Measurements from ENCODE around the gene ADD3. TPM values are rescaled to one million over a fixed set of nuclear protein-coding genes. Genes with fewer than 3 reads are reported as not detected.

ADD3 gene
- total RNA-seq, 3 donors from 2014 or later (not counting 1 experiment from before 2014, with no cell fraction given), result 341 to 437 (median 344) TPM

DNA sequence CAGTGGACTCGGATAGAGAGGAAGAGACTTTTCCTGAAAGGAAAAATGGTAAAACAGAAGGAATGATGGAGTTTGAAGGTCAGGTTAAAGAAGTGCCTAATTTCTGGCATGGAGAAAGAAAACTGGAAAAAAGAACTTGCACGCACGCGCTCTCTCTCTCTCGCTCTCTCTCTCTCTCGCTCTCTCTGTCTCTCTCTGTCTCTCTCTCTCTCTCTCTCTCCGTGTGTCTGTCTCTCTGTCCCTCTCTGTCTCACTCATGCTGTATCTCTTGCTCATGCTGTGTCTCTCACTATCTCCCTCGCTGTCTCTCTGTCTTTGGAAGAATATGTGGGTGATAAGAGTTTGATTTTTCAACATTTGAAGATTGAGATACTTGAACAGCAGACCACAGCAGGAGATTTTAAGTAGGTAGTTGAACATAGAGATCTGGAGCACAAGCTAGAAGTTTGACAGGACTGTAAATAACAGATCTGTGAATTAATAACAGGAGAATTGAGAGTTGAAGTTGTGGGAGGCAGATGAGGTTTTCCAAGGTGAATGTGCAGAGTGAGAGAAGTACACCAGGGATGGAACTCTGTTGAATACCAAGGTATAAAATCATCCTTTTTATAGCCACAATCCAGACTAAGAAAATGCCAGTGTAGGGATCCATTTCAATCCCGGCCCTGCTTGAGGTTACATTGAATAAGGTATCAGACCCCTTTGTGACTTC lies 33.1 kb downstream of the ADD3 start:
- H3K4me1 ChIP-seq (ENCODE audit: control insufficient read depth, insufficient read depth, low read length), result peaks cover 1% of the 10 kb centered on the region
- ATAC-seq (peak in 1 of 3 donors; percentile 6), DNase-seq (no peak)
- intact Hi-C loops (cut with micrococcal nuclease), result loop anchor here (5.0 kb wide), 2 partner anchors 34 to 36 kb away; partner anchors contain the start of gene ADD3
- Mint-ChIP-seq H3K27me3 (ENCODE audit: low read depth in 2 of 2) (no peaks in the 10 kb centered on the region), H3K36me3 (no peaks in the 10 kb centered on the region), H3K4me3 (peak overlapping the region; percentile 48), H3K9me3 (no peaks in the 10 kb centered on the region), H3K4me1 (peaks cover 62 to 63% of the 10 kb centered on the region in 2 donors), H3K27ac (peak overlapping the region; percentile 81 to 86)
- H3K27me3 ChIP-seq (ENCODE audit: control insufficient read depth, insufficient read depth, low read length), result no peaks in the 10 kb centered on the region
- 97% methylated on average over 9 of the region's 9 CpGs for WGBS (ENCODE audit: insufficient coverage)
- TF ChIP-seq CTCF (IDR thresholded peaks at IDR 0.05), result no peak
- H3K4me3 ChIP-seq (ENCODE audit: low read length), result no peak overlapping the region
- no peaks in the 10 kb centered on the region for H3K36me3 ChIP-seq (ENCODE audit: control insufficient read depth, insufficient read depth, low read length)
- peak overlapping the region; percentile 22 for H3K27ac ChIP-seq (ENCODE audit: low read length)
- H3K9me3 ChIP-seq (ENCODE audit: control insufficient read depth, insufficient read depth, low read length), result no peaks in the 10 kb centered on the region

- no peaks in the 10 kb centered on the region for H3K9me3 ChIP-seq (ENCODE audit: control insufficient read depth, insufficient read depth, low read length)
- TF ChIP-seq CTCF (IDR thresholded peaks at IDR 0.05), result no peak
- peak overlapping the region; percentile 81 to 86 for H3K27ac Mint-ChIP-seq
- peaks cover 57 to 63% of the 10 kb centered on the region in 2 donors for H3K4me1 Mint-ChIP-seq
- no peaks in the 10 kb centered on the region for H3K36me3 ChIP-seq (ENCODE audit: control insufficient read depth, insufficient read depth, low read length)
- no peaks in the 10 kb centered on the region for H3K27me3 Mint-ChIP-seq (ENCODE audit: low read depth in 2 of 2)
- no peaks in the 10 kb centered on the region for H3K4me1 ChIP-seq (ENCODE audit: control insufficient read depth, insufficient read depth, low read length)
- H3K27me3 ChIP-seq (ENCODE audit: control insufficient read depth, insufficient read depth, low read length), result no peaks in the 10 kb centered on the region
- ATAC-seq (peak; percentile 74 to 81 (median 81)), DNase-seq (no peak)
- H3K27ac ChIP-seq (ENCODE audit: low read length), result peak overlapping the region; percentile 22
- peak overlapping the region; percentile 48 for H3K4me3 Mint-ChIP-seq
- H3K4me3 ChIP-seq (ENCODE audit: low read length), result no peak overlapping the region
- no peaks in the 10 kb centered on the region for H3K9me3 Mint-ChIP-seq
- 89% methylated on average over 1 of the region's 3 CpGs for WGBS (ENCODE audit: insufficient coverage)
- H3K36me3 Mint-ChIP-seq, result no peaks in the 10 kb centered on the region
- intact Hi-C loops (cut with micrococcal nuclease), result loop anchor here (5.0 kb wide), 2 partner anchors 34 to 36 kb away; partner anchors contain the start of gene ADD3
Observed at GRCh38 chr10:110041479-110041829, 33.7 kb downstream of the ADD3 start.

GRCh38 chr10:110042181-110042580 lies 34.4 kb downstream of the ADD3 start:
- peak overlapping the region; percentile 81 to 86 for H3K27ac Mint-ChIP-seq
- H3K4me1 ChIP-seq (ENCODE audit: control insufficient read depth, insufficient read depth, low read length), result no peaks in the 10 kb centered on the region
- DNase-seq (no peak), ATAC-seq (peak in 2 of 3 donors; percentile 56 to 58)
- H3K4me3 ChIP-seq (ENCODE audit: low read length), result no peak overlapping the region
- no peaks in the 10 kb centered on the region for H3K36me3 Mint-ChIP-seq
- peak overlapping the region; percentile 31 for H3K4me3 Mint-ChIP-seq
- peaks cover 51 to 63% of the 10 kb centered on the region in 2 donors for H3K4me1 Mint-ChIP-seq
- intact Hi-C loops (cut with micrococcal nuclease), result loop anchor here (5.0 kb wide), 2 partner anchors 35 kb away; partner anchors contain the start of gene ADD3
- H3K27me3 Mint-ChIP-seq (ENCODE audit: low read depth in 2 of 2), result no peaks in the 10 kb centered on the region
- no peaks in the 10 kb centered on the region for H3K9me3 ChIP-seq (ENCODE audit: control insufficient read depth, insufficient read depth, low read length)
- H3K27ac ChIP-seq (ENCODE audit: low read length), result peak overlapping the region; percentile 22
- H3K9me3 Mint-ChIP-seq, result no peaks in the 10 kb centered on the region
- no peak for TF ChIP-seq CTCF (IDR thresholded peaks at IDR 0.05)
- no peaks in the 10 kb centered on the region for H3K27me3 ChIP-seq (ENCODE audit: control insufficient read depth, insufficient read depth, low read length)
- 80% methylated on average over 1 of the region's 3 CpGs for WGBS (ENCODE audit: insufficient coverage)
- H3K36me3 ChIP-seq (ENCODE audit: control insufficient read depth, insufficient read depth, low read length), result no peaks in the 10 kb centered on the region

Data from natural killer cell (primary cell).